Liver (tissue), 9 donors: ENCODE results near the gene GRIA1. TPM values are rescaled to one million over a fixed set of nuclear protein-coding genes. Genes with fewer than 3 reads are reported as not detected.

Experiments
- DNase-seq: peaks from one replicate; pipeline ENCODE4 v3.0.0-alpha.2; 2017; ENCODE audit warnings: low spot score
- H3K27ac ChIP-seq, 2 donors: one replicate each; pipeline ENCODE4 v1.7.0; 2013; ENCODE audit warnings: inconsistent platforms in 2 of 2, low read length in 2 of 2, control low read depth in 1 of 2, low read depth in 1 of 2, mild to moderate bottlenecking in 1 of 2
- H3K27me3 ChIP-seq, 4 donors: one replicate each; pipeline versions ENCODE4 v1.6.1 to v1.7.0; 2013; ENCODE audit warnings: low read length in 3 of 4, inconsistent platforms in 1 of 4, mild to moderate bottlenecking in 1 of 4, moderate library complexity in 1 of 4; ENCODE audit not compliant: control insufficient read depth in 4 of 4, insufficient read depth in 4 of 4
- H3K36me3 ChIP-seq, 4 donors: one replicate each; pipeline versions ENCODE4 v1.6.1 to v1.7.0; 2013; ENCODE audit warnings: low read length in 3 of 4, mild to moderate bottlenecking in 3 of 4, low read depth in 1 of 4, moderate library complexity in 1 of 4; ENCODE audit not compliant: control insufficient read depth in 4 of 4, insufficient read depth in 3 of 4
- H3K4me1 ChIP-seq, 4 donors: one replicate each; pipeline versions ENCODE4 v1.6.1 to v1.7.0; 2013; ENCODE audit warnings: low read length in 3 of 4, mild to moderate bottlenecking in 3 of 4, moderate library complexity in 1 of 4; ENCODE audit not compliant: control insufficient read depth in 4 of 4, insufficient read depth in 4 of 4
- H3K4me3 ChIP-seq, 3 donors: one replicate each; pipeline versions ENCODE4 v1.6.1 to v1.7.0; 2013; ENCODE audit warnings: low read length in 3 of 3, control low read depth in 1 of 3, low read depth in 1 of 3, mild to moderate bottlenecking in 1 of 3
- H3K9ac ChIP-seq, 2 donors: one replicate each; pipeline ENCODE4 v1.7.0; 2013; ENCODE audit warnings: low read length in 2 of 2, mild to moderate bottlenecking in 2 of 2, moderate library complexity in 2 of 2, control low read depth in 1 of 2, low read depth in 1 of 2
- H3K9me3 ChIP-seq, 4 donors: one replicate each; pipeline versions ENCODE4 v1.6.1 to v1.7.0; 2013; ENCODE audit warnings: low read length in 3 of 4; ENCODE audit not compliant: control insufficient read depth in 4 of 4
- FOXA1 ChIP-seq: IDR thresholded peaks from 2 replicates; pipeline ENCODE4 v1.6.1; 2016; ENCODE audit warnings: antibody characterized with exemption
- FOXA2 ChIP-seq: IDR thresholded peaks from 2 replicates; pipeline ENCODE4 v1.6.1; 2016; ENCODE audit warnings: antibody characterized with exemption
- GABPA ChIP-seq, 2 donors: IDR thresholded peaks in 1 of 2; conservative IDR thresholded peaks in 1 of 2; 2 replicates each; pipeline ENCODE4 v1.6.1; 2016; ENCODE audit warnings: antibody characterized with exemption in 2 of 2, mild to moderate bottlenecking in 1 of 2, moderate library complexity in 1 of 2
- HNF4A ChIP-seq, 2 donors: conservative IDR thresholded peaks; 2 replicates each; pipeline ENCODE4 v1.6.1; 2016; ENCODE audit warnings: antibody characterized with exemption in 2 of 2, mild to moderate bottlenecking in 2 of 2
- HNF4G ChIP-seq: IDR thresholded peaks from 2 replicates; pipeline ENCODE4 v1.6.1; 2016; ENCODE audit warnings: antibody characterized with exemption
- JUND ChIP-seq, 2 donors: IDR thresholded peaks; 2 replicates each; pipeline ENCODE4 v1.6.1; 2016; ENCODE audit warnings: antibody characterized with exemption in 2 of 2
- NR2F2 ChIP-seq: IDR thresholded peaks from 2 replicates; pipeline ENCODE4 v1.6.1; 2016; ENCODE audit warnings: antibody characterized with exemption
- RAD21 ChIP-seq, 2 donors: IDR thresholded peaks; 2 replicates each; pipeline ENCODE4 v1.6.1; 2016; ENCODE audit warnings: antibody characterized with exemption in 2 of 2, mild to moderate bottlenecking in 2 of 2
- RXRA ChIP-seq, 2 donors: IDR thresholded peaks; 2 replicates each; pipeline ENCODE4 v1.6.1; 2017 to 2018; ENCODE audit warnings: antibody characterized with exemption in 2 of 2, mild to moderate bottlenecking in 1 of 2
- SP1 ChIP-seq: IDR thresholded peaks from 2 replicates; pipeline ENCODE4 v1.6.1; 2018; ENCODE audit warnings: antibody characterized with exemption, mild to moderate bottlenecking
- TAF1 ChIP-seq: conservative IDR thresholded peaks from 2 replicates; pipeline ENCODE4 v1.6.1; 2016; ENCODE audit warnings: antibody characterized with exemption, mild to moderate bottlenecking
- YY1 ChIP-seq: IDR thresholded peaks from 2 replicates; pipeline ENCODE4 v1.6.1; 2016; ENCODE audit warnings: antibody characterized with exemption, mild to moderate bottlenecking
- WGBS: extraction: QIAGEN DNeasy Blood & Tissue Kit; methylation state at CpG from one replicate; pipeline ENCODE4 v1.1.7; 2013; 5-methylcytosine and 5-hydroxymethylcytosine counted together
- polyA plus RNA-seq, 2 donors: library from polyadenylated mRNA; stranded (reverse) in 1 of 2; unstranded in 1 of 2; fragments of 200-250 nt in 1 of 2; fragments of >200 nt in 1 of 2; fragmentation: Nextera tagmentation in 1 of 2; extraction: Ambion mirVana in 1 of 2; gene quantifications; one replicate each; pipeline versions ENCODE4 v1.2.1 to v1.2.3, GENCODE V29; 2013 to 2015
- total RNA-seq, 2 donors: library from RNA; depleted of rRNA; stranded (reverse); fragments of >200 nt; gene quantifications; one replicate each; pipeline ENCODE4 v1.2.3, GENCODE V29; 2014
- TF ChIP-seq, protein P1 (sequence below): IDR thresholded peaks from 2 replicates; pipeline ENCODE4 v1.6.1; 2016; ENCODE audit warnings: antibody characterized with exemption
- TF ChIP-seq, protein P2 (sequence below): IDR thresholded peaks from 2 replicates; pipeline ENCODE4 v1.6.1; 2016; ENCODE audit warnings: antibody characterized with exemption
- TF ChIP-seq, protein P3 (sequence below): IDR thresholded peaks from 2 replicates; pipeline ENCODE4 v1.6.1; 2016; ENCODE audit warnings: antibody characterized with exemption
- TF ChIP-seq, protein P4 (sequence below): IDR thresholded peaks from 2 replicates; pipeline ENCODE4 v1.6.1; 2016; ENCODE audit warnings: antibody characterized with exemption, mild to moderate bottlenecking
- TF ChIP-seq, protein P5 (sequence below): fragments of 150-350 bp; IDR thresholded peaks from 2 replicates; pipeline ENCODE4 v1.5.1; 2017; ENCODE audit warnings: improper control_type of control experiment, low read depth, low read length; ENCODE audit not compliant: missing input control
- donor health status: healthy.
- donor health status: healthy.
- donor health status: healthy.
- donor health status: healthy.
- donor health status: healthy.

GRIA1 gene
- total and polyA plus RNA-seq, 4 donors = 0.08 TPM; not detected in 3

DNA sequence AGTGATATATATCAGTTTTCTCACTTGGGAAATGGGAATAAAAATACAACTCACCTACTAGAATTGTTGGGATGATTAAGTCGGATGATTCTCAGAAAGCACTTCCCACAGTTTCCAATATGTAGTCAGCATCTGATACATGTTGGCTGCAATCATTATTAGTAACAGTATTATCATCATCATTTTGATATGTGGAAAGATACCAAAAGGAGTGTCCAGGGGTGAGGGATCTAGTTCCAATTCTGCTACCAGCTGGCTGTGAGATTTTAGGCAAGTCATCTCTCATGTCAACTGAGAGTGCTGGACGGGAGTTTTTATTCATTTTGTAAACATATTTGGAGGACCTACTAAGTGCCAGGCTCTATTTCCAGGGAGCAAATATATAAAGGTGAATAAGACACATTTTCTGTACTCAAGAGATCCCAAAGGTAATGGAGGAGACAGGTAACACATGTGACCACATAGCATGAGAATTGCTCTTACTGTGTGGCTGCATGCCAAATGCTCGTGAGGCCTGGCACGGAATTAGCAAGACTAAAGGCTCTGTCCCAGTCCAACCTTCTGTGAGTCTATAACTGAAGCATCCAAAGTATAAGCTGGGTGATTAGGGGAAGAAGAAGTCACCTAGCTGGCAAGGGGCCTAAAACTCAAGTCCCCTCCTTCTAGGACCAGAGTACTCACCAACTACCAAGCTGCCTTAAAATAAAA, 83.0 kb downstream of the GRIA1 start:
- Histone ChIP-seq H3K9me3 (no peaks in the 10 kb centered on the region), H3K4me3 (no peak overlapping the region), H3K36me3 (no peaks in the 10 kb centered on the region), H3K27me3 (no peaks in the 10 kb centered on the region), H3K9ac (no peak overlapping the region), H3K27ac (no peak overlapping the region), H3K4me1 (no peaks in the 10 kb centered on the region)
- WGBS = 77% methylated on average over 4 of the region's 4 CpGs
- no peak for DNase-seq
- TF ChIP-seq JUND (IDR thresholded peaks at IDR 0.05) (no peak), TAF1 (no peak)
- TF ChIP-seq, protein P1, sequence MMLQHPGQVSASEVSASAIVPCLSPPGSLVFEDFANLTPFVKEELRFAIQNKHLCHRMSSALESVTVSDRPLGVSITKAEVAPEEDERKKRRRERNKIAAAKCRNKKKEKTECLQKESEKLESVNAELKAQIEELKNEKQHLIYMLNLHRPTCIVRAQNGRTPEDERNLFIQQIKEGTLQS = no peak

DNA sequence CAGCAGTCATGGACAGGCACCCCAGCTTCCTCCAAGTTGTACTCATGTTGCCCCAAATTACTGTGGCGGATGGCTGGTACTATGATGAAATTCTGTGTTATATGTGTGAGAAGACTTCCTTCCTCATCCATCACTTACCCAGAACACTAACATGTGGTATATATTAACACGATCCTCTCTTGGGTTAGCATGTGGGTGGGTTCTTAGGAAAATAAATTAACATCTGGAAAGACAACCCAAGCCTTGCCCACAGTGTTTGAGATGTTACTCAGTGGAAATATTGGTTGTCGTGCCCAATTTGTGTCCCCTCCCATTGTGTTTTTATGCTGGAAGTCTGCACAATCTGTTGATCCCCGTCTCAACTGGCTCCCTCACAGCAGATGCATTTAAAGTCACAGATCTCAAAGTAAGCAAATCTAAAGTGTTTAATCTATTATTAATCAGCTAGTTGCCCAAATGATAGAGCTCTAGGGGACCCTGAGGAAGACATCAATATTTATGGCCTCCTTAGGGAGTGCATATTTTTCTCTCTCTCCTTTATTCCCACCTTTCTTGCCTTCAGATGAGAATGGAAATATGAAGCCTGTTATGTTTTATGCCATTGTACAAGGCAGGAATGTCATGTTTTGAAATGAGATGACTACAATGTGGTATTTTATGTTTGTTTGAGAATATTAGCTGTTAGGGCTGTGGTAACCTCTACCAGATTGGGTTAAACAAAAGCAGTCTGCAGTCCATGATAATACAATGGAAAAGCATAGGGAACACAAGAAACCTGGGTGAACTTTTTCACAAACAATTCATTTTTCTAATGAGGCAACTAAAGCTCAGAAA, 93.9 kb downstream of the GRIA1 start:
- WGBS = 73% methylated on average over 4 of the region's 4 CpGs
- no peak for TF ChIP-seq JUND (IDR thresholded peaks at IDR 0.05)
- TF ChIP-seq GABPA (IDR thresholded peaks at IDR 0.05 in 1 of 2, conservative IDR thresholded peaks at IDR 0.05 in 1 of 2) = no peak
- TF ChIP-seq FOXA1 = no peak
- TF ChIP-seq TAF1 = no peak
- TF ChIP-seq, protein P1 = no peak
- TF ChIP-seq, protein P2, sequence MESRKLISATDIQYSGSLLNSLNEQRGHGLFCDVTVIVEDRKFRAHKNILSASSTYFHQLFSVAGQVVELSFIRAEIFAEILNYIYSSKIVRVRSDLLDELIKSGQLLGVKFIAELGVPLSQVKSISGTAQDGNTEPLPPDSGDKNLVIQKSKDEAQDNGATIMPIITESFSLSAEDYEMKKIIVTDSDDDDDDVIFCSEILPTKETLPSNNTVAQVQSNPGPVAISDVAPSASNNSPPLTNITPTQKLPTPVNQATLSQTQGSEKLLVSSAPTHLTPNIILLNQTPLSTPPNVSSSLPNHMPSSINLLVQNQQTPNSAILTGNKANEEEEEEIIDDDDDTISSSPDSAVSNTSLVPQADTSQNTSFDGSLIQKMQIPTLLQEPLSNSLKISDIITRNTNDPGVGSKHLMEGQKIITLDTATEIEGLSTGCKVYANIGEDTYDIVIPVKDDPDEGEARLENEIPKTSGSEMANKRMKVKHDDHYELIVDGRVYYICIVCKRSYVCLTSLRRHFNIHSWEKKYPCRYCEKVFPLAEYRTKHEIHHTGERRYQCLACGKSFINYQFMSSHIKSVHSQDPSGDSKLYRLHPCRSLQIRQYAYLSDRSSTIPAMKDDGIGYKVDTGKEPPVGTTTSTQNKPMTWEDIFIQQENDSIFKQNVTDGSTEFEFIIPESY = no peak
- TF ChIP-seq, protein P3, sequence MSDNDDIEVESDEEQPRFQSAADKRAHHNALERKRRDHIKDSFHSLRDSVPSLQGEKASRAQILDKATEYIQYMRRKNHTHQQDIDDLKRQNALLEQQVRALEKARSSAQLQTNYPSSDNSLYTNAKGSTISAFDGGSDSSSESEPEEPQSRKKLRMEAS = no peak
- TF ChIP-seq YY1 = no peak
- TF ChIP-seq, protein P4, sequence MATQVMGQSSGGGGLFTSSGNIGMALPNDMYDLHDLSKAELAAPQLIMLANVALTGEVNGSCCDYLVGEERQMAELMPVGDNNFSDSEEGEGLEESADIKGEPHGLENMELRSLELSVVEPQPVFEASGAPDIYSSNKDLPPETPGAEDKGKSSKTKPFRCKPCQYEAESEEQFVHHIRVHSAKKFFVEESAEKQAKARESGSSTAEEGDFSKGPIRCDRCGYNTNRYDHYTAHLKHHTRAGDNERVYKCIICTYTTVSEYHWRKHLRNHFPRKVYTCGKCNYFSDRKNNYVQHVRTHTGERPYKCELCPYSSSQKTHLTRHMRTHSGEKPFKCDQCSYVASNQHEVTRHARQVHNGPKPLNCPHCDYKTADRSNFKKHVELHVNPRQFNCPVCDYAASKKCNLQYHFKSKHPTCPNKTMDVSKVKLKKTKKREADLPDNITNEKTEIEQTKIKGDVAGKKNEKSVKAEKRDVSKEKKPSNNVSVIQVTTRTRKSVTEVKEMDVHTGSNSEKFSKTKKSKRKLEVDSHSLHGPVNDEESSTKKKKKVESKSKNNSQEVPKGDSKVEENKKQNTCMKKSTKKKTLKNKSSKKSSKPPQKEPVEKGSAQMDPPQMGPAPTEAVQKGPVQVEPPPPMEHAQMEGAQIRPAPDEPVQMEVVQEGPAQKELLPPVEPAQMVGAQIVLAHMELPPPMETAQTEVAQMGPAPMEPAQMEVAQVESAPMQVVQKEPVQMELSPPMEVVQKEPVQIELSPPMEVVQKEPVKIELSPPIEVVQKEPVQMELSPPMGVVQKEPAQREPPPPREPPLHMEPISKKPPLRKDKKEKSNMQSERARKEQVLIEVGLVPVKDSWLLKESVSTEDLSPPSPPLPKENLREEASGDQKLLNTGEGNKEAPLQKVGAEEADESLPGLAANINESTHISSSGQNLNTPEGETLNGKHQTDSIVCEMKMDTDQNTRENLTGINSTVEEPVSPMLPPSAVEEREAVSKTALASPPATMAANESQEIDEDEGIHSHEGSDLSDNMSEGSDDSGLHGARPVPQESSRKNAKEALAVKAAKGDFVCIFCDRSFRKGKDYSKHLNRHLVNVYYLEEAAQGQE = no peak
- TF ChIP-seq HNF4A (conservative IDR thresholded peaks at IDR 0.05) = no peak
- TF ChIP-seq NR2F2 = no peak
- TF ChIP-seq HNF4G = no peak
- TF ChIP-seq RXRA (IDR thresholded peaks at IDR 0.05) = no peak
- TF ChIP-seq FOXA2 = no peak
- TF ChIP-seq RAD21 (IDR thresholded peaks at IDR 0.05) = no peak
- TF ChIP-seq, protein P5, sequence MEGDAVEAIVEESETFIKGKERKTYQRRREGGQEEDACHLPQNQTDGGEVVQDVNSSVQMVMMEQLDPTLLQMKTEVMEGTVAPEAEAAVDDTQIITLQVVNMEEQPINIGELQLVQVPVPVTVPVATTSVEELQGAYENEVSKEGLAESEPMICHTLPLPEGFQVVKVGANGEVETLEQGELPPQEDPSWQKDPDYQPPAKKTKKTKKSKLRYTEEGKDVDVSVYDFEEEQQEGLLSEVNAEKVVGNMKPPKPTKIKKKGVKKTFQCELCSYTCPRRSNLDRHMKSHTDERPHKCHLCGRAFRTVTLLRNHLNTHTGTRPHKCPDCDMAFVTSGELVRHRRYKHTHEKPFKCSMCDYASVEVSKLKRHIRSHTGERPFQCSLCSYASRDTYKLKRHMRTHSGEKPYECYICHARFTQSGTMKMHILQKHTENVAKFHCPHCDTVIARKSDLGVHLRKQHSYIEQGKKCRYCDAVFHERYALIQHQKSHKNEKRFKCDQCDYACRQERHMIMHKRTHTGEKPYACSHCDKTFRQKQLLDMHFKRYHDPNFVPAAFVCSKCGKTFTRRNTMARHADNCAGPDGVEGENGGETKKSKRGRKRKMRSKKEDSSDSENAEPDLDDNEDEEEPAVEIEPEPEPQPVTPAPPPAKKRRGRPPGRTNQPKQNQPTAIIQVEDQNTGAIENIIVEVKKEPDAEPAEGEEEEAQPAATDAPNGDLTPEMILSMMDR = no peak
- TF ChIP-seq SP1 = no peak
- Histone ChIP-seq H3K27me3 (peaks cover 0 to 2% (median 0%) of the 10 kb centered on the region in 4 donors), H3K9ac (no peak overlapping the region), H3K36me3 (no peaks in the 10 kb centered on the region), H3K27ac (no peak overlapping the region), H3K9me3 (no peaks in the 10 kb centered on the region), H3K4me3 (no peak overlapping the region), H3K4me1 (no peaks in the 10 kb centered on the region)
- DNase-seq = no peak
